HG03457 (cell line): Measurements from ENCODE around the gene IRF1.

Experiments used
- ATAC-seq: cut with Tn5 transposase; IDR thresholded peaks from one replicate; pipeline ENCODE4 v1.9.1; 2021; ENCODE audit warnings: moderate number of reproducible peaks; ENCODE audit not compliant: unreplicated experiment

Gene IRF1

GRCh38 chr5:132463811-132464155, 26.8 kb downstream of the IRF1 start:
- no peak for ATAC-seq

- no peak for ATAC-seq
These were observed 27.5 kb downstream of the IRF1 start for GRCh38 chr5:132462856-132463745.

GRCh38 chr5:132462333-132462732, 28.2 kb downstream of the IRF1 start:
- no peak for ATAC-seq

- ATAC-seq = no peak
These were observed 29.0 kb downstream of the IRF1 start for GRCh38 chr5:132461569-132462070.

- no peak for ATAC-seq
These were observed 29.6 kb downstream of the IRF1 start for GRCh38 chr5:132460846-132461568.

- ATAC-seq = no peak
These were observed 30.4 kb downstream of the IRF1 start for GRCh38 chr5:132459983-132460838.

GRCh38 chr5:132459031-132459982, 31.3 kb downstream of the IRF1 start:
- no peak for ATAC-seq

- ATAC-seq = peak; percentile 29
These were observed 31.9 kb downstream of the IRF1 start for GRCh38 chr5:132458651-132459030.

GRCh38 chr5:132458226-132458560, 32.4 kb downstream of the IRF1 start:
- no peak for ATAC-seq

GRCh38 chr5:132457371-132458225, 33.0 kb downstream of the IRF1 start:
- no peak for ATAC-seq

- ATAC-seq = no peak
These were observed 33.6 kb downstream of the IRF1 start for GRCh38 chr5:132456987-132457361.

- peak; percentile 48 for ATAC-seq
These were observed 34.1 kb downstream of the IRF1 start for GRCh38 chr5:132456296-132456986.

- ATAC-seq = no peak
These were observed 34.9 kb downstream of the IRF1 start for GRCh38 chr5:132455614-132456115.

- no peak for ATAC-seq
These were observed 36.2 kb downstream of the IRF1 start for GRCh38 chr5:132454361-132454760.

GRCh38 chr5:132451387-132451786, 39.2 kb downstream of the IRF1 start:
- ATAC-seq = no peak

GRCh38 chr5:132449060-132449459, 41.5 kb downstream of the IRF1 start:
- no peak for ATAC-seq

- ATAC-seq = no peak
These were observed 43.4 kb downstream of the IRF1 start for GRCh38 chr5:132447196-132447595.

- no peak for ATAC-seq
These were observed 44.0 kb downstream of the IRF1 start for GRCh38 chr5:132446621-132447020.
